ENCODE measurements around the gene NCLN. TPM values are rescaled to one million over a fixed set of nuclear protein-coding genes. Genes with fewer than 3 reads are reported as not detected.

NCLN gene
- total RNA-seq, 1 donor from 2014 or later: 12.2 TPM

DNA sequence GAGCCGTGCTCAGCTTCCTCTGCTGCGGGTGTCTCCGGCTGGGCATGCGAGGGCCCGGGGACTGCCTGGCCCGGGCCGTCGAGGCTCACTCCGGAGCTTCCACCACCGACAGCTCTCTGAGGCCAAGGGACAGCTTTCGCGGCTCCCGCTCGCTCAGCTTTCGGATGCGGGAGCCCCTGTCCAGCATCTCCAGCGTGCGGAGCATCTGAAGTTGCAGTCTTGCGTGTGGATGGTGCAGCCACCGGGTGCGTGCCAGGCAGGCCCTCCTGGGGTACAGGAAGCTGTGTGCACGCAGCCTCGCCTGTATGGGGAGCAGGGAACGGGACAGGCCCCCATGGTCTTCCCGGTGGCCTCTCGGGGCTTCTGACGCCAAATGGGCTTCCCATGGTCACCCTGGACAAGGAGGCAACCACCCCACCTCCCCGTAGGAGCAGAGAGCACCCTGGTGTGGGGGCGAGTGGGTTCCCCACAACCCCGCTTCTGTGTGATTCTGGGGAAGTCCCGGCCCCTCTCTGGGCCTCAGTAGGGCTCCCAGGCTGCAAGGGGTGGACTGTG, 5.9 kb upstream of the NCLN start:
- Mint-ChIP-seq H3K36me3 (no peaks in the 10 kb centered on the region), H3K4me3 (no peak overlapping the region), H3K27me3 (ENCODE audit: insufficient read depth, low read depth) (peaks cover 5% of the 10 kb centered on the region), H3K9me3 (no peaks in the 10 kb centered on the region), H3K4me1 (no peaks in the 10 kb centered on the region), H3K27ac (no peak overlapping the region)
- TF ChIP-seq EZH2phosphoT487 (IDR thresholded peaks at IDR 0.05) (no peak), EZH2 (IDR thresholded peaks at IDR 0.05) (no peak)
- TF ChIP-seq, protein P1, sequence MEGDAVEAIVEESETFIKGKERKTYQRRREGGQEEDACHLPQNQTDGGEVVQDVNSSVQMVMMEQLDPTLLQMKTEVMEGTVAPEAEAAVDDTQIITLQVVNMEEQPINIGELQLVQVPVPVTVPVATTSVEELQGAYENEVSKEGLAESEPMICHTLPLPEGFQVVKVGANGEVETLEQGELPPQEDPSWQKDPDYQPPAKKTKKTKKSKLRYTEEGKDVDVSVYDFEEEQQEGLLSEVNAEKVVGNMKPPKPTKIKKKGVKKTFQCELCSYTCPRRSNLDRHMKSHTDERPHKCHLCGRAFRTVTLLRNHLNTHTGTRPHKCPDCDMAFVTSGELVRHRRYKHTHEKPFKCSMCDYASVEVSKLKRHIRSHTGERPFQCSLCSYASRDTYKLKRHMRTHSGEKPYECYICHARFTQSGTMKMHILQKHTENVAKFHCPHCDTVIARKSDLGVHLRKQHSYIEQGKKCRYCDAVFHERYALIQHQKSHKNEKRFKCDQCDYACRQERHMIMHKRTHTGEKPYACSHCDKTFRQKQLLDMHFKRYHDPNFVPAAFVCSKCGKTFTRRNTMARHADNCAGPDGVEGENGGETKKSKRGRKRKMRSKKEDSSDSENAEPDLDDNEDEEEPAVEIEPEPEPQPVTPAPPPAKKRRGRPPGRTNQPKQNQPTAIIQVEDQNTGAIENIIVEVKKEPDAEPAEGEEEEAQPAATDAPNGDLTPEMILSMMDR (IDR thresholded peaks at IDR 0.05): no peak
- Histone ChIP-seq H3K9me3 (ENCODE audit: low read depth) (no peaks in the 10 kb centered on the region), H4K20me1 (ENCODE audit: low read depth) (no peaks in the 10 kb centered on the region), H3K4me1 (no peaks in the 10 kb centered on the region), H2AFZ (replicated peaks) (no peak overlapping the region), H3F3A (ENCODE audit: low read depth) (no peaks in the 10 kb centered on the region), H3K27ac (no peak overlapping the region), H3K4me3 (no peak overlapping the region), H3K27me3 (no peaks in the 10 kb centered on the region), H3K36me3 (no peaks in the 10 kb centered on the region), H3K9ac (no peak overlapping the region), H3K79me2 (ENCODE audit: low read depth) (no peaks in the 10 kb centered on the region), H3K4me2 (no peak overlapping the region)
- DNase-seq (ENCODE audit: low spot score): no peak

DNA sequence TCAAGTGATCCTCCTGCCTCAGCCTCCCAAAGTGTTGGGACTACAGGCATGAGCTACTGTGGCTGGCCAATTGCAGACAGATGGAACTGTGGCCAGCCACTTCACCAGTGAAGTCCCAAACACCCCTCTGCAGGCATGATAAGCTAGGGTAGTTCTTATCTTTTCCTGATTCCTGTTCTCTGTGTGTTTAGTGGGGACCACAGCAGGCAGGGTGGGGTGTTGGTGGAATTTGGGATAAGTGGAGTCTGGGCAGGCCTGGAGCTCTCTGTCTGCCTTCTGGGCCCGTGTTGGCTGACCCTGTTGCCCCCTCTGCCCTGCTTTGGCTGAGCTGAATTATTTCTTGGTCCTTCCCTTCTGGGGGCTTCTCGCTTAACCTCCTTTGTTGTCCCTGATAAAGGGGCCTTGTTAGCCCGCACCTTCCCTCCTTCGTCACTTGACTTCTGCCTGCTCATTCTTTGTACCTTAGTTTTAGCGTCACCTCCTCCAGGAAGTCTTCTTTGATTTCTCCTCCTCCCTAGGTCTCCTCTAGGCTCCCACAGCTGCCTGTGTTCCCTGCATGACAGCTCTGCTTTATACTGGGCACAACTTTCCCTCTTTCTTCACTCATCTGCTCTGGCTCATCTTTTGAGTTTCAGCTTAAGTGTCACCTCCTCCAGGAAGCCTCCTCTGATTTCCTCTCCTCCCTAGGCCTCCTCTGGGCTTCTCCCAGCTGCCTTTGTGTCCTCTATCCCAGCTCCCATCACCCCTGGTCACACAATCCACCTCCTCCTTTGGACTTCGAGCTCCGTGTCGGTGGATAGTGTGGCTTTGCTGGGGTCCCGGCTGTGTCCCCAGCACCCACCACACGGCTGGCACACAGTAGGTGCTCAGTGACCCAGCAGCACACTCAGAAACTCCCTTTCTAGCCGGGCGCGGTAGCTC, 1.7 kb upstream of the NCLN start:
- Histone ChIP-seq H3K27ac (no peak overlapping the region), H3K9ac (no peak overlapping the region), H3K27me3 (no peaks in the 10 kb centered on the region), H3K9me3 (ENCODE audit: low read depth) (no peaks in the 10 kb centered on the region), H3K4me1 (peaks cover 10% of the 10 kb centered on the region), H3K4me3 (no peak overlapping the region), H3K36me3 (no peaks in the 10 kb centered on the region), H4K20me1 (ENCODE audit: low read depth) (peaks cover 29% of the 10 kb centered on the region), H3K4me2 (no peak overlapping the region), H2AFZ (replicated peaks) (peak overlapping the region; percentile 99), H3K79me2 (ENCODE audit: low read depth) (peaks cover 32% of the 10 kb centered on the region), H3F3A (ENCODE audit: low read depth) (no peaks in the 10 kb centered on the region)
- H3K27me3 Mint-ChIP-seq (ENCODE audit: insufficient read depth, low read depth): peaks cover 5% of the 10 kb centered on the region
- H3K4me1 Mint-ChIP-seq: peaks cover 14% of the 10 kb centered on the region
- H3K27ac Mint-ChIP-seq: peak overlapping the region; percentile 29
- H3K4me3 Mint-ChIP-seq: peak overlapping the region; percentile 99
- TF ChIP-seq, protein P1 (IDR thresholded peaks at IDR 0.05): no peak
- TF ChIP-seq EZH2phosphoT487 (IDR thresholded peaks at IDR 0.05) (no peak), EZH2 (IDR thresholded peaks at IDR 0.05) (no peak)
- no peaks in the 10 kb centered on the region for H3K36me3 Mint-ChIP-seq
- no peak for DNase-seq (ENCODE audit: low spot score)
- H3K9me3 Mint-ChIP-seq: no peaks in the 10 kb centered on the region

DNA sequence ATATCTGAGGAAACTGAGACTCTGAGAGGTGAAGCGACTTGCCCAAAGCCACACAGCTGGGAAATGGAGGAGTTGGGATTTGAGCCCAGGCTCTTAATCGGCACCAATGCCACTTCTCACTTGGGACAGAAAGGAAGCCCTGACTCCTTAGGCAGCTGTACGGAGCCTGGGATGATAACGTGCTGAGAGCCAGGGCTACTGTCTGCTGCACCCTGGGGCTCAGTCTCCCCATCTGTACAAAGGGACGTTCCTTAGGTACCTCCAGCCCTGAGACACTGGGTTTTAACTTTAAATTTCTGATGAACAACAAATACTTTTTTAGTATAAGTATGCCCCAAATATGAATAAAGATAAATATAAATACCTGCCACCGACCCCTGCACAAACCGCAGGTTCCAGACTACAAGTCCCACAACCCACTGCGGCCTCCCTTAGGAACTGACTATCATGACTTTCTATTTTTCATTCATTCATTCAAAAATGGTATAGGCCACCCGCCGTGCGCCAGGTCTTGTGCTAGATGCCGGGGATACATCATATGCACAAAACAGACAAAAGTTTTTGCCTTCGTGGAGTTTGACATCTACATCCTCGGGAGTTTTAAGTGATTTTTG, 776 bp upstream of the NCLN start:
- Histone ChIP-seq H3K9me3 (ENCODE audit: low read depth) (no peaks in the 10 kb centered on the region), H3K27me3 (no peaks in the 10 kb centered on the region), H3K27ac (no peak overlapping the region), H3K36me3 (no peaks in the 10 kb centered on the region), H2AFZ (replicated peaks) (peak overlapping the region; percentile 99), H3K4me2 (peak overlapping the region; percentile 91), H3K79me2 (ENCODE audit: low read depth) (peaks cover 41% of the 10 kb centered on the region), H3K4me1 (peaks cover 10% of the 10 kb centered on the region), H3K9ac (no peak overlapping the region), H3F3A (ENCODE audit: low read depth) (no peaks in the 10 kb centered on the region), H4K20me1 (ENCODE audit: low read depth) (peaks cover 34% of the 10 kb centered on the region), H3K4me3 (peak overlapping the region; percentile 82)
- Mint-ChIP-seq H3K9me3 (no peaks in the 10 kb centered on the region), H3K36me3 (no peaks in the 10 kb centered on the region), H3K27ac (peak overlapping the region; percentile 98), H3K4me1 (peaks cover 14% of the 10 kb centered on the region), H3K4me3 (peak overlapping the region; percentile 99), H3K27me3 (ENCODE audit: insufficient read depth, low read depth) (peaks cover 5% of the 10 kb centered on the region)
- DNase-seq (ENCODE audit: low spot score): peak; percentile 79
- TF ChIP-seq, protein P1 (IDR thresholded peaks at IDR 0.05): no peak
- TF ChIP-seq EZH2phosphoT487 (IDR thresholded peaks at IDR 0.05): no peak
- no peak for TF ChIP-seq EZH2 (IDR thresholded peaks at IDR 0.05)

Measured in neural progenitor cell (in vitro differentiated cells).